ENCODE results near the gene DCPS. TPM values are rescaled to one million over a fixed set of nuclear protein-coding genes. Genes with fewer than 3 reads are reported as not detected.

Gene DCPS
- total RNA-seq, 1 experiment from 2014 or later = 37.4 TPM

- DNase-seq (ENCODE audit: low read depth) = no peak
These were observed 23.6 kb downstream of the DCPS start for GRCh38 chr11:126327281-126328000.

- DNase-seq (ENCODE audit: low read depth) = no peak
These were observed 24.1 kb downstream of the DCPS start for GRCh38 chr11:126328001-126328390.

- DNase-seq (ENCODE audit: low read depth) = no peak
These were observed 24.6 kb downstream of the DCPS start for GRCh38 chr11:126328444-126328843.

GRCh38 chr11:126328938-126329643 is 25.2 kb downstream of the DCPS start:
- no peak for DNase-seq (ENCODE audit: low read depth)

GRCh38 chr11:126329644-126330211 is 25.9 kb downstream of the DCPS start:
- no peak for DNase-seq (ENCODE audit: low read depth)

- no peak for DNase-seq (ENCODE audit: low read depth)
These were observed 27.4 kb downstream of the DCPS start for GRCh38 chr11:126331286-126331685.

- DNase-seq (ENCODE audit: low read depth) = peak; percentile 92
These were observed 28.4 kb downstream of the DCPS start for GRCh38 chr11:126332221-126332711.

- no peak for DNase-seq (ENCODE audit: low read depth)
These were observed 29.3 kb downstream of the DCPS start for GRCh38 chr11:126333142-126333541.

GRCh38 chr11:126334659-126335462 is 31.0 kb downstream of the DCPS start:
- DNase-seq (ENCODE audit: low read depth) = peak; percentile 46

- DNase-seq (ENCODE audit: low read depth) = no peak
These were observed 31.6 kb downstream of the DCPS start for GRCh38 chr11:126335463-126335760.

GRCh38 chr11:126336138-126336541 is 32.3 kb downstream of the DCPS start:
- DNase-seq (ENCODE audit: low read depth) = no peak

GRCh38 chr11:126336671-126337101 is 32.8 kb downstream of the DCPS start:
- peak; percentile 57 for DNase-seq (ENCODE audit: low read depth)

GRCh38 chr11:126337126-126337473 is 33.2 kb downstream of the DCPS start:
- DNase-seq (ENCODE audit: low read depth) = no peak

GRCh38 chr11:126337474-126338241 is 33.8 kb downstream of the DCPS start:
- no peak for DNase-seq (ENCODE audit: low read depth)

GRCh38 chr11:126338346-126339055 is 34.6 kb downstream of the DCPS start:
- DNase-seq (ENCODE audit: low read depth) = no peak

GRCh38 chr11:126339073-126339862 is 35.4 kb downstream of the DCPS start:
- DNase-seq (ENCODE audit: low read depth) = no peak

- no peak for DNase-seq (ENCODE audit: low read depth)
These were observed 36.1 kb downstream of the DCPS start for GRCh38 chr11:126339863-126340434.

GRCh38 chr11:126340960-126341606 is 37.2 kb downstream of the DCPS start:
- DNase-seq (ENCODE audit: low read depth) = no peak

GRCh38 chr11:126341760-126342161 is 37.9 kb downstream of the DCPS start:
- DNase-seq (ENCODE audit: low read depth) = peak; percentile 93

Measured in HT1080 (cell line).